ENCODE data around the gene SNTB2.

DNA sequence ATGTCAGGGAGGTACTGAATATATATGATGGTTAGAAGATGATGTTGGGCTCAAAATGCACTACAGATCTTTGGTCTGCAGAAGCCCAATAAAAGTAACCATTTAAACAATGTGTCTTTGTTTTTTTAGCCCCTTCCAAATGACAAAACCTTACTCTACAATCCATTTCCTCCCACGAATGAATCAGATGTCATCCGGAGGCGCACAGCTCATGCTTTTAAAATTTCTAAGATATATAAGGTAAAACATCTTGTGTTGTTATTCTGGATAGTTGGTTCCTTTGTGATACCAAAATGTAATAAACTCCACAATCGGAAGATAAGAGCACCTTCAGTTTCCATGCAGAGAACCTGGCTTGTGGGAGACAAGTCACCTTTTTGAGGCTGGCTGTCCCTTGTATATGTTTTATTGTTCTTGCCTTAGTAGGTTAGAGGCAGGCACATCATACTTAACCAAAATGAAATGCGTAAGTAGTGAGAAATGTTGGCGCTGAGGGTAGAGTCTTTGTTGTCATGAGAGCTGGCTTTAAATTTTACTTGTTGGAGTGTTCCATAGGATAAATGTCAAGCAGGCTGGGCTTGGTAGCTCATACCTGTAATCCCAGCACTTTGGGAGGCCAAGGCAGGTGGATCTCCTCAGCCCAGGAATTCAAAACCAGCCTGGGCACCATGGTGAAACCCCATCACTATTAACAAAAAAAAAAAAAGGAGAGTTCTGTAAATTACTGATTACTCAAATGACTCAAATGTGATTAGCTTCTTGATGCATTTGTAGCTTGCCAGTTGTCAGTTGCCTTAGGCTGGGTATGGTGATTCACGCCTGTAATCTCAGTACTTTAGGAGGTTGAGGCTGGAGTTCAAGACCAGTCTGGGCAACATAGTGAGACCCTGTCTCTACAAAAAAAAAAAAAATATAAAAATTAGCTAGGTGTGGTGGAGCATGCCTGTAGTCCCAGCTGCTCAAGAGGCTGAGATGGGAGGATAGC lies 19.7 kb upstream of the SNTB2 start:
- TF ChIP-seq, protein P1, sequence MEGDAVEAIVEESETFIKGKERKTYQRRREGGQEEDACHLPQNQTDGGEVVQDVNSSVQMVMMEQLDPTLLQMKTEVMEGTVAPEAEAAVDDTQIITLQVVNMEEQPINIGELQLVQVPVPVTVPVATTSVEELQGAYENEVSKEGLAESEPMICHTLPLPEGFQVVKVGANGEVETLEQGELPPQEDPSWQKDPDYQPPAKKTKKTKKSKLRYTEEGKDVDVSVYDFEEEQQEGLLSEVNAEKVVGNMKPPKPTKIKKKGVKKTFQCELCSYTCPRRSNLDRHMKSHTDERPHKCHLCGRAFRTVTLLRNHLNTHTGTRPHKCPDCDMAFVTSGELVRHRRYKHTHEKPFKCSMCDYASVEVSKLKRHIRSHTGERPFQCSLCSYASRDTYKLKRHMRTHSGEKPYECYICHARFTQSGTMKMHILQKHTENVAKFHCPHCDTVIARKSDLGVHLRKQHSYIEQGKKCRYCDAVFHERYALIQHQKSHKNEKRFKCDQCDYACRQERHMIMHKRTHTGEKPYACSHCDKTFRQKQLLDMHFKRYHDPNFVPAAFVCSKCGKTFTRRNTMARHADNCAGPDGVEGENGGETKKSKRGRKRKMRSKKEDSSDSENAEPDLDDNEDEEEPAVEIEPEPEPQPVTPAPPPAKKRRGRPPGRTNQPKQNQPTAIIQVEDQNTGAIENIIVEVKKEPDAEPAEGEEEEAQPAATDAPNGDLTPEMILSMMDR (IDR thresholded peaks at IDR 0.05), result no peak
- TF ChIP-seq POLR2A (IDR thresholded peaks at IDR 0.05), result no peak
